ENCODE measurements around the gene SULF2.
"Not testable (repeated sequence)": the region's sequence is repeated elsewhere in the genome, so short reads cannot be mapped to it uniquely, and the experiment has no call there.

SULF2 gene

DNA sequence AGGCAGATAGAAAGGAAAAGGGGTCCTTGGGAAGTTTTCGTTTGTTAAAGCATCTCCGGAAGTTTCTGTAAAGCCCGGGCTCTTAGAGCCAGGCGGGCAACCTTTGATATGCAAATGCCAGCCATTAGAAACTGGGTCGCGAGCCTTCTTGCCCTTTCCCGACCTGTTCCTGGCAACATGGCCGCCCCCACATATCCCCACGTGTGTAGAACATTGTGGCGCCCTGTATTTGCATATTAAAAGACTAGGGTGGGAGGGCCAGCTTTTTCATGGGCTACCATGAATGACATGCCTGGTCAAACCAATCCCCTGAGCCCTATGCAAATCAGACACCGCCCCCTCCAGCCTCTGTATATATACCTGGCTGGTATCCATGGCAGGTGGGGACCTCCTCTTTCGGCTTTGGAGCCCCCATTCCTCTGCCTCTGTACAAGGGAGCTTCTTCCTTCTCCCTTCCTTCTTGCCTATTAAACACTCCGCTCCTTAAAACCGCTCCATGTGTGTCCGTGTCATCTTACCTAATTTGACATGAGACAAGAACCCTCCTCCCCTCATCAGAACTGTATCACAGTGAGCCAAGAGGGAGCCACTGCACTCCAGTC is 19.0 kb upstream of the SULF2 start:
- FAIRE-seq, result not testable (repeated sequence)

DNA sequence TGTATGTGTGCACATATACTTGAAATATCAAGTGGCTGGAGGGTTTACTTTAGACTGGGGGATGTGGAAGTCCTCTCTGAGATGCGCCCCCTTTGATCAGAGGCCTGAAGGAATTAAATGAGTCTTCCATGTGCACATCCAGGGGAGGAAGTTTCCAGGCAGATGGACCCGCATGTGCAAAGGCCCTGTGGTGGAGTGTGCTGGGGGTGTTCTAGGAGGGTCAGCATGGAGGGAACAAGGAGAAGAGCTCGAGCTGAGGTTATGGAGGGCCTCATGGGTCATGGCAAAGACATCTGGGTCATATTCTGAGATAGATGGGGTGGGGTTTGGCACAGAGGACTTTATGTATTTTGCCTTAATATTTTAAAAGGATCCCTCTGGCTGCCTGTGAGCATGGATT is 17.7 kb upstream of the SULF2 start:
- no peak for FAIRE-seq

GRCh38 chr20:47802226-47802920 is 17.1 kb upstream of the SULF2 start:
- no peak for FAIRE-seq

DNA sequence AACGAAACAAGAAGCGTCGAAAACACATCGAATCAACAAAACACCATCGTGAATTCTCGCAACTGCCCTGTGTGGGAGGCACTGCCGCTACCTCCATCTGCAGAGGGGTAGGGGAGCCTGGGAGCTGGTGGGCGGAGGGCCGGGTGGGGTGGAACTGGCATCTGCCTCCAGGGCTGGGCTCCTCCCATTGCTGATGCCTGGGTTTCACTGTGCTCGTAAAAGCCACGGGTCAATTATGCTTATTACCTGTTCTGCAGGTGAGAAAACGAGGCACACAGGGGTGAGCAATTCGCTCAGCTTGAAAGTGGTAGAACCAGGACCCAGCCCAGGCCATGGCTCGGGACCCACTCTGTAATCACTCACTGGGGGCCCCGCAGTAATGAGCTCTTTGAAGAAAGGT is 16.5 kb upstream of the SULF2 start:
- FAIRE-seq, result no peak

DNA sequence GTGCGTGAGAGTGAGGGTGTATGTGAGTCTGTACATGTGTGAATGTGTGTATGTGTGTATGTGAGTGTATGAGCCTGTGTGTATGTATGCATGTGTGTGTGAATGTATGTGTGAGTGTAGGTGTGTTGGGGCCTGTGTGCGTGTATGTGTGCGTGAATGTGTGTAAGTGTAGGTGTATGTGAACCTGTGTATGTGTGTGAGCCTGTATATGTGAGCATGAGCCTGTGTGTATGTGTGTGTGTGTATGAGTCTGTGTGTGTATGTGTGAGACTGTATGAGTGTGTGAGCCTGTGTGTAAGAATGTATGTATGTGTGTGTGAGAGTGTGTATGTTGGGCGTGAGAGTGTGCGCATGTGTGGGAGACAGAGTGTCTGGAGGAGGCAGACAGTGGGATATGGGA is 15.8 kb upstream of the SULF2 start:
- no peak for FAIRE-seq

DNA sequence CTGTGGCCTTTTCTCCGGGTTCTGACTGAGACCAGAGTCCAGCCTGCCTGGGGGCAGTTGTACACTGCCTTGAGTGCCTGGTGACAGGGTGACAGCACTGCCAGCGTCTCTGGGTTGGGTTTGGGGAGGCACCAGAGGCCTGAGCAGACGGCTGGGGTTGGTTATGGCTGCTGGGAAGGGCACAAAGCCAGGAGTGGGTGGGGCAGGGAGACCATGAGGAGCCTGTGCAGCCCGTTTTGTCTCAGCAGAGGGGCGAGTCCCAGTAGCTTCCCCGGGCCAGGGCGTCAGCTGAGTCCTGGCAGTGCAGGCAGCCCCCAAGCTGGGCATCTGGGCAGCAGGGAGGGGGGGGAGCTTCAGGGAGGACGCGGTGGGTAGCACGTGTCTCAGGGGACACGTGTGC is 15.3 kb upstream of the SULF2 start:
- FAIRE-seq, result no peak

DNA sequence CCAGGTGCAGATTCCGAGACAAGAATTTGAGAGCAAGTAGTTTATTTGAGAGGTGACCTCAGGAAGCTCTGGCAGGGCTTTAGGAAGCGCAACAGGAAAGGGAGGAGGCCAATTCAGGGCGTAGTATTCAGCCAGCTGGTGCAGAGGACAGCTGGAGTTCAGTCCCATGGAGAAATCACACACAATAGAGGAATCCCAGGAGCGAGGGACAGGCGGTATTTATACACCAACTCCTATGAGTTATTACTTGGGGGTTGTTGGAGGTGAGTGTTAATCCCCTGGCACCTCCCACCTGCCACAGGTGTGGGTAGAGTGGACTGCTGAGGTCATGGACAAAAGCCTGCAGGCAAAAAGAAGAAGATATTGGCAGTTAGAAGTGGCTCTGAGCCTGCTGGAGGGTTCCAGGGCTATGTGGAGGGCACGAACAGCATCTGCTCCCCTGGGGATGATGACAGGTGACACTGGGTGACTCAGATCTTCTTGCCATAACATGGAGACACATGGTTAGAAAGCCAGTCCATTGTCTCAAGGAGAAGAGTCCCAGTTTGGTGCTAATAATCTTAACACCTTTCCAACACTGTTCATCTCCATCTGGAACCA is 13.9 kb upstream of the SULF2 start:
- no peak for FAIRE-seq

GRCh38 chr20:47796971-47797370 is 11.7 kb upstream of the SULF2 start:
- FAIRE-seq, result no peak

DNA sequence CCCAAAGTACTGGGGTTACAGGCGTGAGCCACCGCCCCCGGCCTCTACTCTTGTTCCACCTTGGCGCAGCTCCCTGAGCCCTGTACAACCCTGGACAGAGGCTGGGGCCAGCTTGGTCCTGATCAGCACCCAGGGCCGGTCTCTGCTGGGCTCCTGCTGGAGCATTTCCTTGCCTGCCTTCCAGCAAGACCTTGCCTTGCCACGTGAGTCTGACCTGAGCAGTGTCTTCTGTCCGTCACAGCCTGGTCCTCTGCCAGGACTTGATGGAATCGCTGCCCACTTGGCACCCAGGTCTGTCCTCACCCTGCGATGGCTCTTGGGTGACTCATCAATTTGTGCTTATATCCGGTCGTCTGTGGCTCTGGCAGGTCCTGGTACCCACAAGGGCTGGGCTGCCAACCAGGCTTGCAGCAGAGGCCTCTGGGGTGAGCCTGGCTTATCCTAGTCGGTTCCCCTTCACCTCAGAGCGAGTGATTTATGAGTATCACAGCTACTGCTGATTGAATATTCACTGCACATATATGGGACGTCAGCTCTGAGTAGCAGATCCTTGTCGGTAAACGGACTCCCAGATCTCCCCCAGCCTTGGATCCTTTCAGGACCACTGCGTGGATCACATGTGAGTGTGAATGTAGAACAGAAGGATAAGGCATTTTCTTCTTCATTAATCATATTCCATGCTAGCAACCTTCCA is 10.1 kb upstream of the SULF2 start:
- no peak for FAIRE-seq

GRCh38 chr20:47794264-47794663 is 9.0 kb upstream of the SULF2 start:
- FAIRE-seq, result not testable (repeated sequence)

DNA sequence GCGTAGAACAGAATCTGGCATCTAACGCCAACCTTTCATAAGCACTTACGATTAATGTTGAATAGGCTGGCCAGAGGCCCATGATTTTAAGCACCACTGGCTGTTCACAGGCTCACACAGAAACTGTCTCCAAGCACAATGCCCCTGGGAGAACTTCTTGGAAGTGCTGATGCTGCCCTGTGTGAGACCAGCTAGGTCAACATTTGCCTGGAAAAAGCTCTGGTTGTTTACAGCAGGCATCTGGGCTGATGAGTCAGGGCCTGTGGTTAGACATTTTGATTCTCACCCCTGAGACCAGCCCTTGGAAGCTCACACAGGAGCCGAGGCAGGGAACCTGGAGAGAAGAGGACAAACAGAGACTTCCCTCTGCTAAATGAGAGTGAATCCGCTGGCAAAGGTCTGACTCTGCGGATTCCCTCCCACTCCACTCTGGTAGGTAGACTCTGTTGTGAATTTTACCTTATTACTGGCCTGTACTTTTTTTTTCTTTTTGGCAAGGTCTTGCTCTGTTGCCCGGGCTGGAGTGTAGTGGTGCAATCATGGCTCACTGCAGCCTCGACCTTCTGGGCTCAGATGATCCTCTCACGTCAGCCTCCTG is 6.8 kb upstream of the SULF2 start:
- no peak for FAIRE-seq

GRCh38 chr20:47791084-47791599 is 5.9 kb upstream of the SULF2 start:
- no peak for FAIRE-seq

DNA sequence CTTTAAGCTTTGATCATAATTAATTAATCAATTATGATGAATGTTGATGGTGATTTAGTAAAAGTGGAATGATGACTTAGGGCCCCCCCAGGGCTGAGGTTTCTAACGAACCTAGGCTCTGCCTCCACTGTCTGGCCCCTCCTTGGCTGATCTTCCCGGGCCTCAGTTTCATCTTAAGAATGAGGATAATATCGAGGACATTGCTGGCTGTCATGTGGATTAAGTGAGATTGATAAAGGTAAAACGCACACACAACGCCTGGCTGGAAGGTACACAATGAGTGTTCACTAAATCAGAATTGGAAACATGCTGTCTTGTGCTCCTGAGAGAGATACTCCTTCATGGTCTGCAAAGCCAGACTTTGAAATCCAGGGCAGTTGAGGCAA is 5.3 kb upstream of the SULF2 start:
- FAIRE-seq, result no peak

DNA sequence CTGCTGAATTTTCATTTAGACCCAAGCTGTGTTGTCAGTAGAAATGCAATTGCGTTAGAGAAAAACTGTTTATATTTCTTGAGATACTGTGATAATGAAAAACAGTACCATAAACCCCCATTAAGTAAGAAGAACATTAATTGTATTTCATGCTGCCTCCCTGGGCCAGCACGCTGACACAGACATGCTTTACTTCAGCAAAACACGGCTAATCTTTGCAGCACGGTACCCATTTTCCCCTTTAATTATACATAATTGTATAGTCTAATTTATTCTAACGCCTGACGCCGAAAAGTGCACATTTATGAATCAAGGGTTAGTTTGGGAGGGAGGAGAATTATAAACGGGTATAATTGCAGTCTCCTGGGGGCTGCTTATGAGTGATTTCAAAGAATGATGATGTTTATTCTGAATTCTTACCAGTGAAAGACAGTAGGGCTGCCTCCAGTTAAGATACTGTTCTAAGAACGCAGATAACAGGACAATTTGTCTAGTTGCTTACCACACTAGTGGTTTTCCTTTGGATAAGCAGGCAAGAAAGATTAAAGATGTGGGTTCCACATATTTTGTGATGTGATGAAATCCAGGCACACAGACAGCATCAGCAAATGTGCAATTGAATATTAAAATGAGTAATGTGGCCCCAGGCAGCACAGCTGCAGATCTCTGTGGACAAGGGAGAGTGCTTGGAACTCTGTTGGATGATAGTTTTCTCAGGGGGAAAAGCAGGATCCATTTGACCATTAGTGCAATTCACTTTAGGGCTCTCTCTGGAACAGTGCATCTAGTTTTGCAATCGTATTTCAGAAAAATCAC is 4.7 kb upstream of the SULF2 start:
- no peak for FAIRE-seq

DNA sequence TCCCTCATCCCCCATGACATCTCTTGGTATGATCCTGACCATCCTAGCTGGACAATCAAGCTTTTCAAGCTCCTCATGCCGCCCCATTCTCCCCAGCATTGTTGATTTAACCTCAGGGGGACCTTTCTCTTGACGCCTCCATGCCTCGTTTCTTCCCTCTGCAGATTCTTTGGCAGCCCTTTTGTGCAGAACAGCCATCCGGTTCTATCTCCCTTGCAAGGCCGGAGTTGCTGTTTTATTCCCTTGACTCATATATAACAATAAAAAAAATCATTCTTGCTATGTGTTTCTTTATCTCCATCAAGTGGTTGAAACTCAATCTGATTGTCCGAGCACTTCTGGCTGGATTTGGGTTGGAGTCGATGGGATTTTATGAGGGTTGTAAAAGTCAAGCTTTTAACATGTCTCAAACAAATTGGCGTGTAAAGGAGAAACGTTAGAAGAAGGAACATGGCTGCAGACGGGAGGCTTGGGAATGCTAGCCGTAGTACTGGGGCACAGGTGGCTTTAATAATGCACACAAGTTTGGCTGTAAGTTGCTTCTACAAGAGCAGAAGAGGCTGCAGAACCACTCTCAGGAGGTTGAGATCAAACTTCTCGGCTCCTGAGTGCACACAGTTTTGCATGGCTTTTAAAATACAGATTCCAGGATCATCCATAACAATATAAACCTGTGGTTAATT is 3.9 kb upstream of the SULF2 start:
- no peak for FAIRE-seq

DNA sequence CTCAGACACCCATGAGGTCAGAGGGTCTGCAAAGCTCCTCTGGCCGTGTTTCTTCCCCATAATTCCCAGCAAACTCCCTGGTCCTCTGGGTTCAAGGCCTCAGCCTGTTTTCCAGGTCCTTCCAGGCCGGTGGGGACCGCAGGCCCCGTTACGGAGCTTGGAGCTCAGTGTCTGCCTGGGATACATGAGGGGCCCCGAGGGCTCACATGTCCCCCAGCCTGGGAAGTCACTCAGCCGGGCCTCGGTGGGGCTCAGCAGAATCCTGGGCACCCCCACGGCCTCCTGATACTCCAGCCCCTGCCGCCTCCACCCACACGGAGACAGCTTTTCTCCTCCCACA is 3.4 kb upstream of the SULF2 start:
- FAIRE-seq, result no peak

- FAIRE-seq, result no peak
Measured at GRCh38 chr20:47786765-47787107, 1.5 kb upstream of the SULF2 start.

DNA sequence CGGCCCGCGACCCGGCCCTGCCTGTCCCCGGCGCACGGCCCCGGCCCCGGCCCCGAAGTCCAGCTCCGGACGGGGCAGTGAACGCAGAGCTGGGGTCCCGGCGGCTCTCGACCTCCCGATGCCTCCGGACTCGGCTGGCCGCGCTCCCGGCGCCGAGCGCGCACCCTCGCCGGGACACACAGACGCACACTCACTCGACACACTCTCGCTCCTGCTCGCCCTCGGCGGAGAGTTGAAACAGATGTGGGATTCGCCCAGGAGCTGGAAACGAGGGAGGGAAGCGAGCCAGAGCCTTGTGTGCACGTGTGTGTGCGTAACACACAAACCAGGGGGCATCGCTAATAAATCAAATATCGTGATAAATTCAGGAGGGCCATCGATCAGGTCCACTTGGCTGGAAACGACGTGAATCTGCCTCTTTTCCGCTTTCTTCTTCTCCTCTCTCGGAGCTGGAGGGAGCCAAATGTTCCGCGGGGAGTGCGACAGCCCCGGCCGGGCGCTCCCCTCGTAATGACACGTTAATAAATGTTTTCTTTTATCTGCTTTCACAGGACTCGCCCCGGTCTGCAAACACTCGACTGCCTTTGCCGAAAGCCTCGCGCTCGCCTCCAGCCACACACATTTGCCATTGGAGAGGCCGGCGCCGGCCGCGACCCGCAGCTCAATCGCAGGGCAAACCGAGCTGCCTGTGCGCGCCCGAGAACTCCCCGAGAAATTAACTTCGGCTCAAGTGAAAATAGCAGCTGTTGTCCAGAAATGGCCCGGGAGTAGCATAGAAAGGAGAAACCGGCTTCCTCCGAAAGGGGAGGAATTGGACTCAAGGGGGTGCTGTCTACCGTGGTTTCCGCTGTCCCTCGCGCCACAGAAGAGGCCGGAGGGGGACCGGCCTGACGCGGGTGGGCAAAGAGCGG is 828 bp upstream of the SULF2 start:
- peak; percentile 75 for FAIRE-seq

DNA sequence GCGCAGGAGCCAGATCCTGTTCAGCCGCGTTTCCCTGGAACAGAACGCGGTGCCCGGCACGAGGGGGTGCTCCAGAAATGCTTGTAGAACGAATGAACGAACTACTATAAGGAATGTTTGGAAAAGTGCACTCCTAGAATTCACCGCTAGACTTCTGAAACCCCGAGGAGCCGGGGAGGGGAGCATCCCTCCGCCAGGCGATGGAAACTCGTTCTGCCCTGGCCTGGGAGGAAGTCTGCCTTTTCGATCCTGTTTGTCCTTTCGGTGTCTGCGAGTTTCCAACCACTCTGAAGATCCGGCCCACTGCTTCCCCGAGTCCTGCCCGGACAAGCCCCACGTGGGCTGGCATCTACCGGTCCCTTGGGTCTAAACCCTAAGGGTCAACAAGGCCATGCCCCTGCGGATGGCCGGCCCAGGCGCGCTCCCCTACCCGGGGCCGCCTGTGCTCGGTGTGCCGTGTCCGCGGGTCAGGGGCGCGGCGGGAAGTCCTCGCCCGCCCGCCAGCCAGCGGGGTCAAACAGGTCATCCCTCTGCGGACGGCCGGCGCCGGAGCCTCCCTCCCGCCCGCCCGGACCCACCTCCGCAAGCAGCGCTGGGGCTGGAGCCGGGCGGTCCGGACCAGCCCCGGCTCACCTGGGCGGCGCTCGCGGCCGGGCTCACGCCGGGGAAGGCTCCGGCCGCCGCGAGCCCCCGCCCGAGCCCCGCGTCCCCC is 526 bp downstream of the SULF2 start:
- FAIRE-seq, result no peak
